ENCODE results near the gene SKIDA1. TPM values are rescaled to one million over a fixed set of nuclear protein-coding genes. Genes with fewer than 3 reads are reported as not detected.
"Not testable (repeated sequence)": the region's sequence is repeated elsewhere in the genome, so short reads cannot be mapped to it uniquely, and the experiment has no call there.

Gene SKIDA1
- 2.6 TPM for total RNA-seq
- long read RNA-seq: 0 reads

DNA sequence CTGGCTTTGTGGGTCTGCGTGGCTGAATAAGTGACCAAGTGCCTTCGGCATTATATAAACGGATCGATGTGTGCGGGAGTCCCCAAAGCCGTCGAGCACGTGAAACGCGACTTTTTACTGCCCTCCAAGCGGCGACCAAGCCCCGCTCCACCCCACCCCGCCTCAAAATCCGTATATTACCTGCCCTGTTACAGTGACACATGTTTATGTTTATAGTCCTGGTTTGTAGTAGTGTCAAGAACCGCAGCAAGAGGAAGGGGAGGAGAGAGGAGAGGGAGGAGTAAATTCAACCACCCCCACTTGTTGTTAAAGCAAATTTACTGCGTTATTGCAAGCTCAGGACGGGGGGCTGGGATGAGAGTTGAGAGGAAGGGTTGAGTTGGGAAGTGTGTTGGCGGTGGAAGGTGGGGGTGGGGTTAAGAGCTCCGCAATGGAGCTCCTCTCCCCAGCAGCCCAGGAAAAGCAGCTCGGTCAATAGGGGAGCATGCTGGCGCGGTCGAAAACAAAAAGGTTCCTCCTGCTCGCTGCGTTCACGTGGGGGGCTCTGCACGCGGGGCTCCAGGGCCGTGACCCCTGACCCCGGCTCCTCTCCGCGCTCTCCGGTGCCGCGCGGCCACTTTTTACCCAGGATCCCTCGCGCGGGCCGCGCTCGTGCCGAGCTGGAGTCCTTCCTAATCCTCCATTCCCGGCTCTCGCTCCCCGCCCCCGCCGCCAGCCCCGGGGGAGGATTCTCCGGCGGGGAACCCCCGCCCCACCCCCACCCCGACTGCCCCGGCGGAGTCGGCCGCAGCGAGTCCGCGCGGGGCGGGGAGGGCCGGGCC lies at the start of gene SKIDA1:
SKIDA1 (minus strand) TSS at position 316 of the 821 bp plus-strand sequence. CDS start 7,860 bp downstream, outside the sequence.
- peak; percentile 94 for DNase-seq (ENCODE audit: missing footprints)
- intact Hi-C loops (cut with DNase I): loop anchor here (2.0 to 10.0 kb wide), 3 partner anchors 29 to 799 kb away; partner anchors contain the start of genes BMI1 and NEBL
- peak; percentile 87 for ATAC-seq

DNA sequence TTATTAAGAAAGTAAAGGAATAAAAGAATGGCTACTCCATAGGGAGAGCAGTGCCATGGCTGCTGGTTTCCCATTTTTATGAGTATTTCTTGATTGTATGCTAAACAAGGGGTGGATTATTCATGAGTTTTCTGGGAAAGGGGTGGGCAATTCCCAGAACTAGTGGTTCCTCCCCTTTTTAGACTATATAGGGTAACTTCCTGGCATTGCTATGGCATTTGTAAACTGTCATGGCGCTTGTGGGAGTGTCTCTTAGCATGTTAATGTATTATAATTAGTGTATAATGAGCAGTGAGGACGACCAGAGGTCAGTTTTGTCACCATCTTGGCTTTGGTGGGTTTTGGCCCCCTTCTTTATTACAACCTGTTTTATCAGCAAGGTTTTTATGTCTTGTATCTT lies 49.0 kb upstream of the SKIDA1 start:
- DNase-seq (ENCODE audit: missing footprints); intact Hi-C loops (cut with DNase I); ATAC-seq: not testable (repeated sequence)

DNA sequence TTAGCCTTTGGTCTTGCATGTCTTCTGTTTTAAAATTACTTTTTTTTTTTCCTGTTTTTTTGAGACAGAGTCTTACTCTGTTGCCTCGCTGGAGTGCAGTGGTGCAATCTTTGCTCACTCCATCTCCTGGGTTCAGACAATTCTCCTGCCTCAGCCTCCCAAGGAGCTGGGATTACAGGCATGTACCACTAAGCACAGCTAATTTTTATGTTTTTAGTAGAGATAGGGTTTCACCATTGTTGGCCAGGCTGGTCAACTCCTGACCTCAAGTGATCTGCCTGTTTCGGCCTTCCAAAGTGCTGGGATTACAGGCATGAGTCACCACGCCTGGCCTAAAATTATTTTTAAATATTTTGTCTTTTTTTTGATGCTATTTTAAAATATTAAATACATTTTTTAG lies 47.1 kb upstream of the SKIDA1 start:
- DNase-seq (ENCODE audit: missing footprints) (no peak), ATAC-seq (peak; percentile 76)
- intact Hi-C loops (cut with DNase I): no loop called here

DNA sequence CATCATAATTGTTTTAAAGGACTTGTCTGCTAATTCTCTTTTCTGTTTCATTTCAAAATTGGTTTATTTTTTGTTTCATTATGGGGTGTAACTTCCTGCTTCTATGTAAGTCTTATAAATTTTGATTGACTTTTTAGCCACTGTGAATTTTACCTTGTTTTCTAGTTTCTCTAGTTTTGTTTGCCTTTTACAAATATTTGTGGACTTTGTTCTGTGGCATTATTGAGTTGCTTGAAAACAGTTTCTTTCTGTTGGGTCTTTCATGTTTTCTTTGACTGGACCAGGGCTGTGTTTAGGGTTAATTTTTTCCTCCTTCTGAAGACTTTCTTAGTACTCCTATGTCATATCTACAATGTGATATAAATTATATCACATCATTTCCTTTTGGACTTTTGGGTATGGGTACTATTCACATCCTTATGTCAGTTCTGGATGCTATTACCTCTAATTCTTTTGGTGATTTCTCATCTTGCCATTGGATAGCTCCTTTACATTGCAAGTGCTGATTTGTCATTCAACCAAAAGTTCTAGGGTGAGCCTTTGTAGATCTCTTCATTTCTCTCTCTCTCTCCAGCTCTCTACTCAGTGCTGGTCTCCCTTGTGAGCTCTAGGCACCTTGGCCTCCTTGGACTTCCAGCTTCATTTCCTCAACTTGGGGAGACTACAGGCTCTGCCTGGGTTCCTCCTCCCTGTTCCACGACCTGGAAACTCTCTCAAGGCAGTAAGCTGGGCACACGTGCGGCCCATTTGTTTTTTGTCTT lies 45.5 kb upstream of the SKIDA1 start:
- intact Hi-C loops (cut with DNase I): no loop called here
- ATAC-seq (no peak), DNase-seq (ENCODE audit: missing footprints) (no peak)

DNA sequence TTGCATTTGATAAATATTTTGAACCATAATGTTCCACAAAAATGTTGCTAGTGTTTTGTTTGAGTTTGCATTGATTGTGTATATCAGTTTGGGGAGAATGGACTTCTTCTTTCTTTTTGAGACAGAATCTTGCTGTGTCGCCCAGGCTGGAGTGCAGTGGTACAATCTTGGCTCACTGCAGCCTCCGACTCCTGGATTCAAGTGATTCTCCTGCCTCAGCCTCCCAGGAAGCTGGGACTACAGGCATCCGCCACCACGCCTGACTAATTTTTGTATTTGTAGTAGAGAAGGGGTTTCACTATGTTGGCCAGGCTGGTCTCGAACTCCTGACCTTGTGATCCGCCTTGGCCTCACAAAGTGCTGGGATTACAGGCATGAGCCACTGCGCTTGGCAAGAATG lies 33.5 kb upstream of the SKIDA1 start:
- intact Hi-C loops (cut with DNase I); DNase-seq (ENCODE audit: missing footprints); ATAC-seq: not testable (repeated sequence)

DNA sequence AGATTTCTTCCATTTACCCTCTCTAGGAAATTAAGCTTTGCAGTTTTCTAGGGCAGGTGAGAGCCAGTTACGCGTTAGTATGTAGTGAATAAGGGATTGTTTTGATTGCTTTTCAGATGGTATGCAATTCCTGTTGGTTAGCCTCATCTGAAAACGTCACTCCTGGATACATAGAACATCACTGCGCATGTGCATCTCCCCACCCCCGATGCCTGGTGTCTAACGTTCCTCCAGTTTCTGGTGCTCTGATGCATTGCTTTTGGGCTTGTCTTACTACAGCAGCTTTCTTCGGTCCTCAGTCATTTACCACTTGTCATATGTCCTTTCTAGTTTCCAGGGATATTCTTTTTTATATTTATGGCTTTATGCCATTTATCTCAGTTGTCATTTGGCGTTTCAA lies 31.0 kb upstream of the SKIDA1 start:
- intact Hi-C loops (cut with DNase I): no loop called here
- no peak for DNase-seq (ENCODE audit: missing footprints)
- ATAC-seq: no peak

DNA sequence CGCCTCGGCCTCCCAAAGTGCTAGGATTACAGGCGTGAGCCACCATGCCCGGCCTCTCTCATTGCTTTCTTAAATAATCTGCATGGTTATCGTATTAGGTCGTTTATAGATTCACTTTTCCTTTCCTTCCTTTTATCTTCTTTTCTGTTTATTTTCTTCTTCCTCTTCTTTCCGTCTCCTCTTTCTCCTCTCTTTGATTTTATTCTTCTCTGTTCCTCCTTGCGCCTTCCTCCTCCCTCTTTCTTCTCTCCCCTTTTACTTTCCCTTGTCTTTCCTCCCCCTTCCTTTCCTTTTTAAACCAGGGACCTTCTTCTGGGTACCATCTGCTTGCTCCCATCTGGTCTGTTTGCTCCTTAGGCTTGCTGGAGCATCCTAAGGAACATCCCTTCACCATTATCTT lies 27.2 kb upstream of the SKIDA1 start:
- ATAC-seq (no peak), DNase-seq (ENCODE audit: missing footprints) (no peak)
- intact Hi-C loops (cut with DNase I): no loop called here

DNA sequence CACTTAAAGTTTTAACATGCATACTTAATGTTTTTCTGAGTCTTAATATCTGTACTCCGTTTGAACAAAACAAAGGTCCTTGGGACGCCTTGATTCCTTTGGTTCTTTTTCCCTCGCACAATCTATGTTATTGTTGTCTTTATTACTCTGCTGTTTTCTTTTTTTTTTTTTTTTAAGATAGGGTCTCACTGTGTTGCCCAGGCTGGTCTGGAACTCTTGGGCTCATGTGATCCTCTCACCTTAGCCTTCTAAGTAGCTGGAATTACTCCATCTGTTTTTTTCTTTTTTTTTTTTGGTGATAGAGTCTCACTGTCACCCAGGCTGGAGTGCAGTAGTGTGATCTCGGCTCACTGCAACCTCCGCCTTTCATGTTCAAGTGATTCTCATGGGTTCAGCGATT lies 21.8 kb upstream of the SKIDA1 start:
- intact Hi-C loops (cut with DNase I): no loop called here
- DNase-seq (ENCODE audit: missing footprints) (no peak), ATAC-seq (no peak)

DNA sequence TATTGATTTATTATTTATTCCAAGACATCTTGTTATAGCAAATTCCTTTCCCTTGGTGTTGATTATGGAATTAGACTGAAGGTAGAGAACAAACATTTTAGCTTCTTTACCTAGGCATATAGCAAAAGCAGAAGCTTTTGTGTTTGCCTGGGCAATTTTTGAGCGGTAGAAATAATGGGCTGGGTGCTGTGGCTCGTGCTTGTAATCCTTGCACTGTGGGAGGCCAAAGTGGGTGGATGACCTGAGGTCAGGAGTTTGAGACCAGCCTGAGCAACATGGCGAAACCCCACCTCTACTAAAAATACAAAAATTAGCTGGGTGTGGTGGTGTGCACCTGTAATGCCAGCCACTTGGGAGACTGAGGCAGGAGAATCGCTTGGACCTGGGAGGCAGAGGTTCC lies 15.2 kb upstream of the SKIDA1 start:
- intact Hi-C loops (cut with DNase I); ATAC-seq; DNase-seq (ENCODE audit: missing footprints): not testable (repeated sequence)

DNA sequence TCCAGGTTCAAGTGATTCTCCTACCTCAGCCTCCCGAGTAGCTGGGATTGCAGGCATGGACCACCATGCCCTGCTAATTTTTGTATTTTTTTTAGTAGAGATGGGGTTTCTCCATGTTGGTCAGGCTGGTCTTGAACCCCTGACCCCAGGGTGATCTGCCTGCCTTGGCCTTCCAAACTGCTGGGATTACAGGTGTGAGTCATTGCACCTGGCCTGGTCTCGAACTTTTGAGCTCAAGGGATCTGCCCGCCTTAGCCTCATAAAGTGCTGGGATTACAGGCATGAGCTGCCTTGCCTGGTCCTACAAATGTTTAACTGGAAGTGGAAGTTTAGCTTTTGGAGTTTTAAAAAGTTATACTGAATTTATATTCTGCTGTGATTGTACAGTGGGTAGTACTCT lies 11.4 kb upstream of the SKIDA1 start:
- no peak for DNase-seq (ENCODE audit: missing footprints)
- intact Hi-C loops (cut with DNase I): no loop called here
- no peak for ATAC-seq

DNA sequence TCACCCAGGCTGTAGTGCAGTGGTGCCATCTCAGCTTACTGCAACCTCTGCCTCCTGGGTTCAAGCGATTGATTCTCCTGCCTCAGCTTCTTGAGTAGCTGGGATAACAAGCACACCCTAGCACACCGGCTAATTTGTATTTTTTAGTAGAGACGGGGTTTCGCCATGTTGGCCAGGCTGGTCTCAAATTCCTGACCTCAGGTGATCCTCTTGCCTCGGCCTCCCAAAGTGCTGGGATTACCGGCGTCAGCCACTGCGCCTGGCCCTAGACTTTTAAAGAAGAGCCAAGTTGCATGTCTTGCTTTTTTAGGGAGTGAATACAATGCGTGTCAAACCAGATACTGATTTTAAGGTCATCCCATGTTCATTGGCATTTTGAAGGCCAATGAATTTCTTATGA lies 10.5 kb upstream of the SKIDA1 start:
- not testable (repeated sequence) for ATAC-seq; DNase-seq (ENCODE audit: missing footprints)
- intact Hi-C loops (cut with DNase I): loop anchor here (2.0 kb wide), 1 partner anchor 39 kb away; no protein-coding TSS in a partner anchor

DNA sequence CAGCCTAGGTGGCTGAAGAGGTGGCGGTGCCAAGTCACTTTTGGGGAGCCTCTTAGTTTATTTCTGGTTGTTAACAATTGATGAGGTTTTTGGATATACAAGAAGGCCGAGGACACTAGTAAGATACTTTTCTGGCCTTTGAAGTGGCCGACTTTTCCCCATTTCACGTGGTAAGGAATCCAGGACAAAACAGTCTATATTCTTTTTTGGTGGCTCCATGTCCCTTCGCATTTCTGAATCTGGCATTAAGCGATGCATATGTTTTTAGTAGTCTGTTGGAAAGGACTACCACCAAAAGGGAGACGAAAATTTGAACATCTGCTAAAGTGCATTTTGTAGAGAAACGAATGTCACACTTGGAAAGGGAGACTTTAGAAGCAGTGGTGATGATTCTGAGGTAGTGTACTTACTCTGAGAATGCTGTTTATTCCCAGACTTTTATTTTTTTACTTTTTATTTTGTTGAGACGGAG lies 10.0 kb upstream of the SKIDA1 start:
- intact Hi-C loops (cut with DNase I): loop anchor here (2.0 kb wide), 1 partner anchor 39 kb away; no protein-coding TSS in a partner anchor
- DNase-seq (ENCODE audit: missing footprints) (no peak), ATAC-seq (no peak)

DNA sequence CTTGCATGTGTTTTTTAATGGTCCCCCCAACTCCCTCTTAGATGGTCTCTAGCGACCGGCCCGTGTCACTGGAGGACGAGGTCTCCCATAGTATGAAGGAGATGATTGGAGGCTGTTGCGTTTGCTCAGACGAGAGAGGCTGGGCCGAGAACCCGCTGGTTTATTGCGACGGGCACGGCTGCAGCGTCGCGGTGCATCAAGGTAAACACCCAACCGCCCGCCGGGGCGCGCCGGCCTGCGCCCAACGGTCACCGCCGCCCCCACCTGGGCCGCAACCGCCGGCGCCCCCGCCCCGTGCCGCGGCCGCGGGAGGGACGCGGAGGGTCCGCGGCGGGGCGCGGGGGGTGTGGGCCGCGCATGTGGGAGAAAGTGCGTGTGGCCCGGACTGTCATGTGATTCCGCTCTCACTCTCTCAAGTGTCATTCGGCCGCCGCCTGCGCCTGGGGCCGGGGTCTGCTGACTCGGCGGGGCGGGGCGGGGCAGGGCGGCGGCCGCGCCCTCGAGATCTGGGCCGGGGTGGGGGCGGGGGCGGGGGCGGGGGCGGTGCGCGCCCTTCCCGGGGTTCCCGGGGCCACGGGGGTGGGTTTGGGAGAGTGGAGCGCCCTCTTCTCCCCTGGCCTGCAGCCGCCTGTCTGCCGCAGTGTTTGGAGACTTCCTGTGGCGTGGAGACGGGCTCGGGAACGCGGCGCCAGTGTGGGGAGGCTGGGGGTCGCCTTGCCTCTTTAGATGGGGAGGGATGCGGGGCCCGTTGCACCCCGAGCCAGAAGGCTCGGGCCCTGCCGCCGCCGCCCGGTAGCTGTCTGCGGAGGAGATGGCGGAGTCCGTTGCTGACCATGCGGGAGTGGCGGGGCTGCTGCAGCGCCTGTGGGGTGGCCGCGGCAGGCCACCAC lies 9.4 kb upstream of the SKIDA1 start:
- ATAC-seq: peak; percentile 2
- DNase-seq (ENCODE audit: missing footprints): peak; percentile 87
- intact Hi-C loops (cut with DNase I): loop anchor here (2.0 kb wide), 1 partner anchor 38 kb away; no protein-coding TSS in a partner anchor

DNA sequence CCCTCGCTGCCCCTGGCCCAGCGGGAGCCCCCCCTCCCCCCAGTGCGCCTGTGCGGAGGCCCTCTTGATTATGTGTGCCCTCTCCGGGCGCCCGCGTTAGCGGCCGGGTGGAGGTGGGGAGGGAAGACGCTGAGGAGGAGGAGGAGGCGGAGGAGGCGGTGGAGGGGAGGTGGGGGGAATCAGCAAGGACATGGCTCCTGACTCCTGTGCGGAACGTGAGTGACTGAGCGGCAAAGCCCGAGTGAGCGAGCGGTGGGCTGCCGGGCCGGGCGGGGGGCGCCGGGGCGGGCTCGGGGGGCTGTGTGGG lies 8.8 kb upstream of the SKIDA1 start:
- intact Hi-C loops (cut with DNase I): loop anchor here (2.0 kb wide), 1 partner anchor 37 kb away; no protein-coding TSS in a partner anchor
- DNase-seq (ENCODE audit: missing footprints) (no peak), ATAC-seq (no peak)

DNA sequence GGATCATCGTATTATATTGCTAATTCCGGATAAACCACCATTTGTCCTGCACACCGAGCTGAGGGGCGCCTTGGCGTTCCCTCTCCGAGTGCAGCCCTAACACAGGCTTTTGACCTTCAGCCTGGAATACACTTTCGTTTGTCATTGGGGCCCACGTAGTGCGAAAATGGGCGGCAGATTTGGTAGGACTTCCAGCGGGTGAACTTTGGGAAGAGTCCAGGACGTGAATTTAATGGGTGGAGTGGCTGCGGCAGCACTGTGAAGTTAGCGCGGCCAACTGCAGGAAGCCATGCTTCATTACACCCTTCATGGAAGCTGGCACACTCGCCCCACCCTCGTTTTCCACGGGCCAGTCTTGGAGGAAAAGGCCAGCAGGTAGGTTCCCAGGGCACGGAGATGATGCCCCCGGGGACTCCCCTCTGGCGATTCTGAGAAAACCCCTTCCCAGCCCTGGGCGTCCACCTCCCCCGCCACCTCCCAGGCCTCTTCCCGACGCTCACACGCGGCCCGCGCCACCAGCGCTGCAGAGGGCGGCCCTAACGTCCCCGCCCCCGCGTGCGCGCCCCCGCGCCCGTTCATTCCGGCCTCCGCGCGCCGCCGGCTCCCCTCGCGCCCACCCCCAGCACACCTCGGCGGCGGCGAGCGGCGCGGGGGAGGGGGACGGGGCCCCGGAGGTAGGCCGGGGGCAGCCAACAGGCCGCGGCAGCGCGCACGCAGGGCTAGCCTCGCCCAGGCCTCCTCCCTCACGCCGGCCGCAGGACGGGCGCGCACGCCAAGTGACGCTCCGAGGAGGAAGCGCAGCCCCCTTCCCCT lies 8.2 kb upstream of the SKIDA1 start, which contains the start of gene MLLT10:
MLLT10 (plus strand) TSS at position 766 of the 813 bp plus-strand sequence. CDS start 413 bp downstream, outside the sequence.
- ATAC-seq (peak; percentile 97), DNase-seq (ENCODE audit: missing footprints) (peak; percentile 97)
- intact Hi-C loops (cut with DNase I): loop anchor here (1.0 to 2.0 kb wide), 2 partner anchors 16 to 37 kb away; no protein-coding TSS in a partner anchor

DNA sequence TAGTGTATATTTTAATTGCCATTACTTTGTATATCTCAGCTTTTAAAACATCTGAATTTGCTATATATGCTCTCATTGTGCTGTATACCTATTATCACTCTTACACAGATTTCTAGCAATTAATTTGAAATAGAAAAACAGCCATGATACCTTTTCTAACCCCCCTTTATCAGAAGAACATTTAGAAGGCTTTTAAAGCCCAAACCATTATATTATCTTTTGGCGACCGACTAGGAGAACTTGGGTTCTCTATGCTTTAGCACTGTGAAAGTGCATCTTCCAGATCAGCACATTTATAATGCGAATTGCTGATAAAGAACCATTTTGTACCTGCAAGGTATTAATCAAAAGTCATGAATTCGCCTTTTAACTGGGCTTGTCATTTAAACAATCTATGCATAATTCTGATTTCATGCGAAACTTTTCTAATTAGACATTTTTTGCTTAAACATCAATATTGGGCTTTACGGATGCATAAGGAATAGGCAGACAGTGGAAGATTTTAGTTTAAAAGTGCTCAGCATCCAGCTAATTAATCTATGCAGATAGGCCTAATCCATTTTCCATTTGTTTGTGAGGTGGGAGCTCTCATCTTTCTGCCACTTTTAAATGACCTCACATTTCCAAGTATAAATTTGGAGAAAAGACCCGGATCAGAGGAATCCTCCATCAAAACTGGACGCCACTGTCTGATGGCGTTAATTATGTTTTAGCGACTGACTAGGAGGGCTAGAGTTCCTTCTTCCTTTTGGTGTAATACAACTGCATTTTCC lies 7.4 kb upstream of the SKIDA1 start:
- DNase-seq (ENCODE audit: missing footprints) (no peak), ATAC-seq (no peak)
- intact Hi-C loops (cut with DNase I): loop anchor here (1.0 kb wide), 1 partner anchor 16 kb away; no protein-coding TSS in a partner anchor

DNA sequence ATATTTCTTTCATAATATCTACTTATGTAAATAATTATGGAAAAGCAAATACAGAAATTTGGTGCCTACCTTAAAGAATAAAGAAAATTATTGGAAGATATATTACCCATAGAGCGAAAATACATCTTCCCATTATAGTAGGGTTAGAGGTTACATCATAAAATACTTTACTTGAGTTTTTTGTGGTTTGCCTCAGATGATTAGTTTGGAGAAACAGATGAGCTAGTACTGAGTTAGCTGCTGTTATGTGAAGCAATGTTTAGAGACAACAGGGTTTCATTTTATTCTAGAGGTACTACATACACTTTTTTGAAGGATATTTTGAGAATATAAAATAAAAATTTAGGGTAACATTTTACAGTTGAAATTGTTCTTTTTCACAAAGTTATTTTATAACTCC lies 5.7 kb upstream of the SKIDA1 start:
- DNase-seq (ENCODE audit: missing footprints): no peak
- intact Hi-C loops (cut with DNase I): no loop called here
- no peak for ATAC-seq
